COLO668 (cell line): ENCODE results near the gene VWA8.
"Not testable (repeated sequence)": the region's sequence is repeated elsewhere in the genome, so short reads cannot be mapped to it uniquely, and the experiment has no call there.

ENCODE experiments used
- DNase-seq: peaks from one replicate; lab custom pipeline; 2025; ENCODE audit not compliant: unreplicated experiment; lab: John Stamatoyannopoulos, UW

Gene VWA8

GRCh38 chr13:41622432-41623429 is 338.2 kb downstream of the VWA8 start:
- DNase-seq: no peak

GRCh38 chr13:41621716-41622431 is 339.0 kb downstream of the VWA8 start:
- DNase-seq: no peak

GRCh38 chr13:41617633-41618032 is 343.3 kb downstream of the VWA8 start:
- not testable (repeated sequence) for DNase-seq

GRCh38 chr13:41616151-41616550 is 344.8 kb downstream of the VWA8 start:
- DNase-seq: no peak

- no peak for DNase-seq
These were observed 345.4 kb downstream of the VWA8 start for GRCh38 chr13:41615528-41615855.

- DNase-seq: no peak
These were observed 346.0 kb downstream of the VWA8 start for GRCh38 chr13:41614671-41615527.

GRCh38 chr13:41613984-41614661 is 346.8 kb downstream of the VWA8 start:
- DNase-seq: no peak

- DNase-seq: no peak
These were observed 347.4 kb downstream of the VWA8 start for GRCh38 chr13:41613471-41613870.

- DNase-seq: no peak
These were observed 349.5 kb downstream of the VWA8 start for GRCh38 chr13:41611385-41611784.

- DNase-seq: peak; percentile 90
These were observed 350.5 kb downstream of the VWA8 start for GRCh38 chr13:41610404-41610803.

GRCh38 chr13:41609828-41610227 is 351.1 kb downstream of the VWA8 start:
- no peak for DNase-seq

GRCh38 chr13:41608839-41609177 is 352.1 kb downstream of the VWA8 start:
- DNase-seq: no peak

- DNase-seq: no peak
These were observed 352.6 kb downstream of the VWA8 start for GRCh38 chr13:41608111-41608838.

GRCh38 chr13:41606646-41607045 is 354.3 kb downstream of the VWA8 start:
- no peak for DNase-seq

GRCh38 chr13:41605319-41606285 is 355.3 kb downstream of the VWA8 start:
- DNase-seq: no peak

- DNase-seq: peak; percentile 44
These were observed 357.0 kb downstream of the VWA8 start for GRCh38 chr13:41603917-41604316.

GRCh38 chr13:41601718-41602445 is 359.0 kb downstream of the VWA8 start:
- no peak for DNase-seq

- DNase-seq: no peak
These were observed 361.3 kb downstream of the VWA8 start for GRCh38 chr13:41599619-41600018.
